Fibroblast of lung (primary cell): ENCODE measurements around the gene CCDC34.

Experiments used
- EZH2 ChIP-seq: IDR thresholded peaks from 2 replicates; pipeline ENCODE4 v1.5.1; 2012; ENCODE audit warnings: low read length, control low read depth, mild to moderate bottlenecking; ENCODE audit errors: missing control alignments
- TF ChIP-seq, protein P1 (sequence below), 2 donors: IDR thresholded peaks in 1 of 2; conservative IDR thresholded peaks in 1 of 2; 1 replicate in 1 of 2; 2 replicates in 1 of 2; pipeline ENCODE4 v1.5.1; 2011 to 2012; ENCODE audit warnings: low read length in 2 of 2, control low read depth in 1 of 2, inconsistent platforms in 1 of 2, low read depth in 1 of 2, mild to moderate bottlenecking in 1 of 2

DNA sequence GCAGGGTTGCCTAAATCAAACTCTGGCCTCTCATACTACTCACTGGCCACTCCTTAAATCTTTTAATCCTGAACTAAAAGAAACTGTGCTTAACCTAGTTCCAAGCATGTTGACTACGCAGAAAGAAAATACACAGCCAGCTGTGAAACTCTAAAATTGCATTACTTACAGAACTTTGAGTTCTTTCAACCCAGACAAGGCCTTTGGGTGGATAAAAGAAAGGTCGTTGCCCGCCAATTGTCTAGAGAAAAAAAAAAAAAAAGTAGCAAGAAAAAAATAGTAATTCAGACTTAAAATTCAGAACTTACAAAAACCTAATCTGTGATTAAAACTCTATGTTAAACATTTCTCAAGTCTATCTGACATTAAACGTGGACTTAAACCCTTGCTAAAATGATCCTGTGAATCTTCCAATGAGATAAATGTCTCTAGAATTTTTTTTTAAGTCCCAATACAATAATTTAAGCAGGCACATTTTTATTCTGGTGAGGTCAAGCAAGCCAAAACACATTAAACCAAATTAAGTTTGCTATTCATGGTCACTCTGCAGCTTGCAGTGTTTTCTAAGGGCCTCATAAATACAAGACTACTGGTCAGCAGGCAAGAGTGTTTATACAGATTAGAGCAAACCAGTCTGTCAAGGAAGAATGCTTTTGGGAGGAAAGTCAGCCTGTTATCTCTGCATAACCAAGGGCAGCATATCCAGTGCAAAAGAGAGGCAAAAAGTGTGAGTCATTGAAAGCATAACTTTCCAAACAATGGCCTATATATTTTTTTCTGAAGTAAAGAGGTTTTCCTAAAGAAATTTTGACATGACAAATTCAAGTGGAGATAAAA, 29.5 kb upstream of the CCDC34 start:
- TF ChIP-seq, protein P1, sequence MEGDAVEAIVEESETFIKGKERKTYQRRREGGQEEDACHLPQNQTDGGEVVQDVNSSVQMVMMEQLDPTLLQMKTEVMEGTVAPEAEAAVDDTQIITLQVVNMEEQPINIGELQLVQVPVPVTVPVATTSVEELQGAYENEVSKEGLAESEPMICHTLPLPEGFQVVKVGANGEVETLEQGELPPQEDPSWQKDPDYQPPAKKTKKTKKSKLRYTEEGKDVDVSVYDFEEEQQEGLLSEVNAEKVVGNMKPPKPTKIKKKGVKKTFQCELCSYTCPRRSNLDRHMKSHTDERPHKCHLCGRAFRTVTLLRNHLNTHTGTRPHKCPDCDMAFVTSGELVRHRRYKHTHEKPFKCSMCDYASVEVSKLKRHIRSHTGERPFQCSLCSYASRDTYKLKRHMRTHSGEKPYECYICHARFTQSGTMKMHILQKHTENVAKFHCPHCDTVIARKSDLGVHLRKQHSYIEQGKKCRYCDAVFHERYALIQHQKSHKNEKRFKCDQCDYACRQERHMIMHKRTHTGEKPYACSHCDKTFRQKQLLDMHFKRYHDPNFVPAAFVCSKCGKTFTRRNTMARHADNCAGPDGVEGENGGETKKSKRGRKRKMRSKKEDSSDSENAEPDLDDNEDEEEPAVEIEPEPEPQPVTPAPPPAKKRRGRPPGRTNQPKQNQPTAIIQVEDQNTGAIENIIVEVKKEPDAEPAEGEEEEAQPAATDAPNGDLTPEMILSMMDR (conservative IDR thresholded peaks at IDR 0.05 in 1 of 2, IDR thresholded peaks at IDR 0.05 in 1 of 2; ENCODE audit: low read depth in 1 of 2, low read length in 2 of 2): no peak
- TF ChIP-seq EZH2: no peak
